ENCODE measurements around the gene ATG10.

DNA sequence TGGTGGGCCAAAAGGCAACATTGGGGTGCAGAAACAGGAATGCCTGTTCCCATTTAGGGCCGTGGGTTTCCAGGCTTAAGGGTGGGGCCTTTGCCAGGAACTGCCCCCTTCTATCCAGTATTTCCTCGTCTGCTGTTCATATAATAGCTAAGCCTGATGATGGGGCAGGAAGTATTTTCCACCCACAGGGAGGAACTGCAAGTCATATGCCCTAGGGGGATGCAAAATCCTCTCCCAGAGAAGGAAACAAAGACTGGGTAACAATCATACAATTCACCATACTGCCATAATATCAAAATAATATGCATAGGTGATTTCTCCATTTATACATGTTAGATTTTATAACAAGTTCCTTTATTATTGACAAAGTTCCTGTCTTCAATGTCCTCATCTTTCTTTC, 326.8 kb downstream of the ATG10 start:
- TF ChIP-seq NFRKB (IDR thresholded peaks at IDR 0.05) (no peak), SUZ12 (IDR thresholded peaks at IDR 0.05) (no peak), ELF4 (IDR thresholded peaks at IDR 0.05) (no peak), FOXK2 (IDR thresholded peaks at IDR 0.05) (no peak)

Data from HEK293T (cell line).